OCI-LY1 (cell line): ENCODE measurements around the gene RALBP1.

ENCODE experiments used
- H2AFZ ChIP-seq: fragments of 200-600 bp; sonication (generic), shearing (Covaris generic); 2 replicates; pipeline ENCODE4 v1.6.0; 2014; ENCODE audit warnings: antibody characterized with exemption, mild to moderate bottlenecking, low read length
- H3F3A ChIP-seq: fragments of 200-600 bp; sonication (generic), shearing (Covaris generic); 2 replicates; pipeline ENCODE4 v1.6.0; 2014; ENCODE audit warnings: mild to moderate bottlenecking, antibody characterized with exemption, low read length, moderate library complexity; ENCODE audit not compliant: insufficient read depth
- H3K27ac ChIP-seq: fragments of 200-600 bp; sonication (generic); 2 replicates; pipeline ENCODE4 v1.5.1; 2014; ENCODE audit warnings: low read length, mixed run types, mild to moderate bottlenecking, low read depth; ENCODE audit not compliant: poor library complexity, severe bottlenecking
- H3K27me3 ChIP-seq: fragments of 200-600 bp; sonication (generic); 2 replicates; pipeline ENCODE4 v1.6.0; 2014; ENCODE audit warnings: antibody characterized with exemption, mild to moderate bottlenecking, low read length, moderate library complexity; ENCODE audit not compliant: insufficient read depth
- H3K36me3 ChIP-seq: fragments of 200-600 bp; sonication (generic); 2 replicates; pipeline ENCODE4 v1.6.1; 2014; ENCODE audit warnings: mild to moderate bottlenecking, antibody characterized with exemption, low read length, moderate library complexity, mixed read lengths; ENCODE audit not compliant: insufficient read depth
- H3K4me1 ChIP-seq: fragments of 200-600 bp; sonication (generic); 2 replicates; pipeline ENCODE4 v1.5.1; 2014; ENCODE audit warnings: mild to moderate bottlenecking, low read length, moderate library complexity; ENCODE audit not compliant: insufficient read depth, severe bottlenecking
- H3K4me2 ChIP-seq: fragments of 200-600 bp; sonication (generic), shearing (Covaris generic); 2 replicates; pipeline ENCODE4 v1.6.1; 2014; ENCODE audit warnings: low read length
- H3K4me3 ChIP-seq: fragments of 200-600 bp; sonication (generic); 2 replicates; pipeline ENCODE4 v1.5.1; 2014; ENCODE audit warnings: low read length, low read depth, mild to moderate bottlenecking, mixed read lengths; ENCODE audit not compliant: poor library complexity, severe bottlenecking
- H3K79me2 ChIP-seq: fragments of 200-600 bp; shearing (Covaris generic); 2 replicates; pipeline ENCODE4 v1.6.1; 2016; ENCODE audit warnings: mixed run types, low read length, mixed read lengths; ENCODE audit not compliant: insufficient read depth
- H3K9ac ChIP-seq: fragments of 200-600 bp; sonication (generic), shearing (Covaris generic); 2 replicates; pipeline ENCODE4 v1.6.1; 2014; ENCODE audit warnings: mild to moderate bottlenecking, low read length, mixed read lengths
- H3K9me2 ChIP-seq: fragments of 200-600 bp; sonication (generic), shearing (Covaris generic); 2 replicates; pipeline ENCODE4 v1.6.1; 2014; ENCODE audit warnings: low read depth, mild to moderate bottlenecking, low read length, mixed read lengths
- H3K9me3 ChIP-seq: fragments of 200-600 bp; shearing (Covaris generic); 2 replicates; pipeline ENCODE4 v1.6.1; 2014; ENCODE audit warnings: low read length, mixed read lengths
- H4K20me1 ChIP-seq: fragments of 200-600 bp; sonication (generic), shearing (Covaris generic); 2 replicates; pipeline ENCODE4 v1.6.0; 2016; ENCODE audit warnings: mild to moderate bottlenecking, low read length; ENCODE audit not compliant: insufficient read depth
- CTCF ChIP-seq: fragments of 200-600 bp; sonication (generic), shearing (Covaris generic); IDR thresholded peaks from 2 replicates; pipeline ENCODE4 v1.5.1; 2017; ENCODE audit warnings: mild to moderate bottlenecking, antibody characterized with exemption, low read length, moderate library complexity, mixed read lengths
- EZH2 ChIP-seq: fragments of 200-600 bp; sonication (generic), shearing (Covaris generic); IDR thresholded peaks from 2 replicates; pipeline ENCODE4 v1.8.0; 2017; ENCODE audit warnings: borderline replicate concordance, mixed run types, mild to moderate bottlenecking, antibody characterized with exemption, low read length, moderate library complexity, mixed read lengths

RALBP1 gene

GRCh38 chr18:9474983-9475642, at the start of gene RALBP1:
TSS of gene RALBP1 (plus strand) at chr18:9475513. CDS start at chr18:9513046, 37,533 bp downstream.
- H3K27me3 ChIP-seq = no peaks in the 10 kb centered on the region
- H3K4me3 ChIP-seq = peak within 1 kb of the TSS; percentile 87
- H3K4me1 ChIP-seq = peaks cover 21% of the 10 kb centered on the region

GRCh38 chr18:9426753-9427152, 48.6 kb upstream of the RALBP1 start:
- Histone ChIP-seq H3K27ac (no peak overlapping the region), H3K4me3 (no peak overlapping the region), H4K20me1 (no peaks in the 10 kb centered on the region), H3K9ac (no peak overlapping the region), H2AFZ (no peak overlapping the region), H3K79me2 (no peaks in the 10 kb centered on the region), H3K36me3 (no peaks in the 10 kb centered on the region; the same call in 1 of the 2 replicates), H3K4me2 (no peak overlapping the region), H3F3A (no peaks in the 10 kb centered on the region), H3K4me1 (no peaks in the 10 kb centered on the region), H3K9me3 (peaks cover 12% of the 10 kb centered on the region), H3K9me2 (no peaks in the 10 kb centered on the region), H3K27me3 (peaks cover 8% of the 10 kb centered on the region; the same call in 1 of the 2 replicates)
- TF ChIP-seq EZH2 (no peak), CTCF (no peak)

More at GRCh38 chr18:9474983-9475642, at the start of gene RALBP1:
- Histone ChIP-seq H3K4me2 (peak within 1 kb of the TSS; percentile 94), H3K79me2 (peaks cover 43% of the 10 kb centered on the region), H2AFZ (peak within 1 kb of the TSS; percentile 34; the same call in 1 of the 2 replicates), H3K27ac (peak within 1 kb of the TSS; percentile 77), H3K9ac (peak within 1 kb of the TSS; percentile 93), H3K9me2 (no peaks in the 10 kb centered on the region), H3K36me3 (peaks cover 19% of the 10 kb centered on the region), H4K20me1 (no peaks in the 10 kb centered on the region), H3F3A (no peaks in the 10 kb centered on the region), H3K9me3 (no peaks in the 10 kb centered on the region)
- TF ChIP-seq EZH2 (no peak), CTCF (no peak)

- no peak overlapping the region for H3K4me3 ChIP-seq
- H3K79me2 ChIP-seq = no peaks in the 10 kb centered on the region
- H3K27ac ChIP-seq = no peak overlapping the region
- H3K9me3 ChIP-seq = peaks cover 12% of the 10 kb centered on the region
- no peaks in the 10 kb centered on the region; the same call in 1 of the 2 replicates for H3K36me3 ChIP-seq
- no peak overlapping the region for H2AFZ ChIP-seq
- H3K4me1 ChIP-seq = no peaks in the 10 kb centered on the region
- peaks cover 8% of the 10 kb centered on the region; the same call in 1 of the 2 replicates for H3K27me3 ChIP-seq
- no peaks in the 10 kb centered on the region for H3F3A ChIP-seq
- no peaks in the 10 kb centered on the region for H4K20me1 ChIP-seq
- H3K9me2 ChIP-seq = no peaks in the 10 kb centered on the region
- H3K4me2 ChIP-seq = no peak overlapping the region
- TF ChIP-seq EZH2 (no peak), CTCF (no peak)
- H3K9ac ChIP-seq = no peak overlapping the region
These were observed 47.0 kb upstream of the RALBP1 start for GRCh38 chr18:9428301-9428706.
